Mesenteric fat pad (tissue), 1 donor: ENCODE measurements around the gene LUZP4. TPM values are rescaled to one million over a fixed set of nuclear protein-coding genes. Genes with fewer than 3 reads are reported as not detected.
"Not testable (repeated sequence)": the region's sequence is repeated elsewhere in the genome, so short reads cannot be mapped to it uniquely, and the experiment has no call there.

Experiments used
- DNase-seq: peaks from one replicate; pipeline ENCODE4 v3.0.0-alpha.2; 2020; ENCODE audit warnings: low spot score
- total RNA-seq: library from RNA; stranded (reverse); fragmentation: NEBNext Ultra II Directional; extraction: Animal tissue kit (Norgen Biotek cat#: 25700); gene quantifications from one replicate; pipeline ENCODE4 v1.2.1, GENCODE V29; 2021
- donor health status: DM: yes; HTN: yes; CAD: no.

The LUZP4 gene
- total RNA-seq, 1 donor from 2014 or later = not detected

DNA sequence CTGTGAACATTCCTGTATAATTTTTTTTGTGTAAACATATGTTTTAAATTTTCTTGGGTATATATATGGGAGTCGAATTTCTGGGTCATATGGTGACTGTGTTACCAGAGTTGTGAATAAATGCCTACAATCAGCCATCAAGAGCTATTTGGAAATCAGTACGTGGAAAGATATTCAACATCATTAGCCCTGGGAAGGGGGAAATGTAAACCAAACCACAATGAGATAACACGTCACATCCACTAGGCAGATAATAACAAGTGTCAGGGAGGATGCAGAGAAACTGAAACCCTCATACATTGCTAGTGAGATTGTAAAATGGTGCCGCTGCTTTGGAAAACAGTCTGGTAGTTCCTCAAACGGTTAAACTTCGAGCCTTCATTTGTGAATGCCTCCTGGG lies 43.9 kb downstream of the LUZP4 start:
- DNase-seq = no peak

DNA sequence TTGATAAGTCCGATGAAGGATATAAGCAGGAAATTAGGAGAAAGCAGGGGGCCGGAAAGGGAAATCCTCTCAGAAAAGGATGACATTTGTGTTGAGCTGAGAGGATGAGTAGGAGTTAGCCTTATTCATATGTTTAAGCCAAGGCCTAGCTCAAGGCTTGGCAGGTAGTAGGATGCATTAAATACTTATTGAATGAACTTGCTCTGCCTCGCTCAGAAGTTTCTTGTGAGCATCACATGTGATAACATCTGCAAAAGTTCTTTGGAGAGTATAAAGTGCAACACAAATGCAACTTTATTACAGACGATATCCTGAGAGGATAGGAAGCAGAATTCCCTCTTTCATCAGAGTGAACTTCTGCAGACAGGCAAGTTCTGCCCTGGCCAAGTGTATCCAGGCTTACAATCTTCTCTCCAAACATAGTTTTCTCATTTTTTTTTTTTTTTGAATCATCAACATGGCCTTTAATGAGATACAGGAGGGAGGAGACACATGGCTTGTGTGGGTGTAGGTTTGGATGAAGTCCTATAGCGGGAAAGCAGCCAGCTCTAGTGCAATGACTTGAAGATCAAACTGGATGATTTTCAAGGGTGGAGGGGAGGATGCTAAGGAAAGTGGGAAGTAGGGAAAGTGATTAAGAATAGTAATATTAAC lies 48.1 kb downstream of the LUZP4 start:
- no peak for DNase-seq

DNA sequence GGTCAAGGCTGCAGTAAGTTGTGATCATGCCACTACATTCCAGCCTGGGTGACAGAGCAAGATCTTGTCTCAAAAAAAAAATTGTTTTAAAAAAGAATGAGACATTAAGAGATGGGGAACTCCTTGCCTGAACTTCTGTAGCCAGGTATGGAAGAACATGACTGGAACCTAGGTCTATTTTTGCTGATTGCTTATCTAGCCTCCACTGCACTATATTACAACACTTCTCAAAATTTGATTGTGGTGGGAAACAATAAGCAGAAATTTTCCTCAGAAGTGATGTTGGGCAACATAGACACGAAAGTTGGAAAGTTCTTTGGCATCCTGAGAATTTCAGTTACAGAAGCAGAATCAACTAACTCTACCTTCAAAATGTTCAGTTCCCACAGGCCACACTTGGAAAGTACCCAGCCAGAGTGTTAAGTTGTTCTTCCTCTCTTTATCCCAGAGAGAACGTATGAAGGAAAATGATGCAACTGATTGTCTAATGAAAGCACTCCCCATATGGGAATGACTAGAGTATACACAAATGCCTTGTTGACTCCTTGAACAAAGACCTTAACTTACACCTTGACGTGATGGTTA lies 50.0 kb downstream of the LUZP4 start:
- DNase-seq = no peak

DNA sequence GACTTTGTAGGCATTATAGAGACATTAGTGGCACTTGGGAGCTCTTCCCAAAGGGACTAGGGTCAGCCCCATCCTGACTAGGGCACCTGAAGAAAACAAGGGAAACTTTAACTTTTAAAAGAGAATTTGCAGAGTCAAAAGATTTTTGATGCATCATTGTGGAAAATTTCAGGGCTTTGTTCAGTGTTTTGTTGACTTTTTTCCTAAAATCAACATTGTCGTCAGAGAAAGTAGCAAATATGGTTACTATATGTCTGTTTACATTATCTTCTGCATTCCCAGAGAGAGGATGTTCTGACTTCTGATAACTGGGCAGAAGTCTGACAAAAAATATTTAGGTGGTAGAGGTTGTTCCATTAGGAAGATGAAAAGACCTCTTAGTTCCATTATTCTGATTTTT lies 51.9 kb downstream of the LUZP4 start:
- no peak for DNase-seq

DNA sequence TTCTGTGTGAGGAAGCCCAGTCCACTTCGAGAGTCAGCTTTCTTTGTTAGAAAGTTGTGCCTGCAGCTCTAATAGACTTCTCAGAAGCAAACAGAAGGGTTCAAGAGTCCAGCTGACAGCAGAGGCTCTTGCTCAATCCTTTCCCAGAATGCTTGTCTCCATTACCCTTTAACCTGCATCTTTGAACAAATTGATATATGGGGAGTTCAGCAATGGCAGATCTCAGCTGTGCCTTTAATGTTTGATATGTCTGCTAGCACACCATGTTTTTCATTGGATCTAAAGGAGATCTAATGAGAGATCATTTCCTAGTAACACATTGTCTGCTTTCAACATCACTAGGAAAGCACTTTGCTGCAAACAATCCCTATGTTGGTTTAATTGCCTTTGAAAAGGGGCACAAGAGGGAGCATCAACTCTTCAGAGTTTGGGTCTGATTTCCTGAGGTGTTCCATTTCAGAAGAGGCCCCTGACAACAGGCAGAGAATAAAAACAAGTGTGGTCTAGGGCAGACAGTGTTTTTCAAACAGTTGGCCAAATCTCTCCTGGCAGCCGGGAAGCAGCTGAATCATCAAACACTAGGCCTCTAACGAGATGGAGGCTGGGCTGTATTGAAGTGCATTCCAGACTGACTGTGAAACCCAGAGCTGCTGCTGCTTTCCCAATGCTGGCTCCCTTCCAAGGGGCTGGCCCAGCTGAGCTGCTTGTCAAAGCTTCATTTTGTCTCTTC lies 55.5 kb downstream of the LUZP4 start:
- no peak for DNase-seq

DNA sequence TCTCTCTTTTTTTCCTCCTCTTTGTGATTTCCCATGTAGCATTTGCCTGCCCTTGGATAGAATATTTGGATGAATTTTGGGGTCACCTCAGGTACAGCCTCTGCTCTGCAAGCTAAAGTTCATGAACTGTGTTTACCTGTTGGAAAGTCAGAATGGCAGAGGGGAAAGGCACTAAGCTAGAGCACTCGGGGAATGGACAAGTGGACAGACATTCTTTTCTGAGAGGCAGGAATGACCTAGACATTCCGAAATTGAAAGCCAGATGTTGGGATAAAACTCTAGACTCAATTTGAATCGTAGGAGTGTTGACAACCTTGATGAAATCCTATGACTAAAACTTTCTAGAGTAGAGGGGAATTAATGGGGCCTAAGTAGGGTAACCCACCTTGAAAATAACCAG lies 56.1 kb downstream of the LUZP4 start:
- DNase-seq = no peak

DNA sequence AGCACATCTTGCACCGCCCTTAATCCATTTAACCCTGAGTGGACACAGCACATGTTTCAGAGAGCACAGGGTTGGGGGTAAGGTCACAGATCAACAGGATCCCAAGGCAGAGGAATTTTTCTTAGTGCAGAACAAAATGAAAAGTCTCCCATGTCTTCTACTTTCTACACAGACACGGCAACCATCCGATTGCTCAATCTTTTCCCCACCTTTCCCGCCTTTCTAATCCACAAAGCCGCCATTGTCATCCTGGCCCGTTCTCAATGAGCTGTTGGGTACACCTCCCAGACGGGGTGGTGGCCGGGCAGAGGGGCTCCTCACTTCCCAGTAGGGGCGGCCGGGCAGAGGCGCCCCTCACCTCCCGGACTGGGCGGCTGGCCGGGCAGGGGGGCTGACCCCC lies 57.2 kb downstream of the LUZP4 start:
- not testable (repeated sequence) for DNase-seq

DNA sequence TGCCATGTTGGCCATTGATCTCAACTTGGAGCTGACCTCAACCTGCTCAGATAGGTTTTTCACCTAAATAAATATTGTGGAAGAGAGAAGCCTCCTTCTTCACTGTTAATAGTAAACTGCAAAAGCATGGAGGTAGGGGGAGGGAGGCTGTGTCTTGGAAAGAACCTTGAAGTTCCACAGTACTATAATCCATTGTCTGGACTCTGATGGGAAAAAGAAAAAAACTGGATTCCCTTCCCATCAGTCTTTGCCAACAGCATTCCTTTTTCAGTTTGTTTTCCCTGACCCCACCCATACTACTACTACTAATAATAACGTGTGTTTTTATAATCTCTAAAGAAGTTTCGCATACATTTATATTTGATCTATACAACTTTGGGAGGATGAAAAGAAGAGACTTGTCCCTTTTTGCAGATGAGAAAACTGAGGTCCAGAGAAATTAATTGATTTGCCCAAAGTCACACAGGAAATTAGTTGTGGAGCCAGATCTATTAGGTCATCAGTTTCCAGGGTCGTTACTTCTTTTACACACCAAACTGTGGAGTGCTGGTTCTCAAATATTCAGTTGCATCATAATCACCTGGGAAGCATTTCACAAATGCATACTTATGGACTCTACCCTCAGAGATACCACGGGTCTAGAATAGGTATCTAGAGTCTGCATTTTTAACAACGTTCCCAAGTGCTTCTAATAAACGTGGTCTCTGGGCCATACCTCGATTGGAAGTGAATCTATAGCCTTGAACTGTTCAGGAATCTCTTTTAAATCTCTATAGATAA lies 59.1 kb downstream of the LUZP4 start:
- DNase-seq = no peak

DNA sequence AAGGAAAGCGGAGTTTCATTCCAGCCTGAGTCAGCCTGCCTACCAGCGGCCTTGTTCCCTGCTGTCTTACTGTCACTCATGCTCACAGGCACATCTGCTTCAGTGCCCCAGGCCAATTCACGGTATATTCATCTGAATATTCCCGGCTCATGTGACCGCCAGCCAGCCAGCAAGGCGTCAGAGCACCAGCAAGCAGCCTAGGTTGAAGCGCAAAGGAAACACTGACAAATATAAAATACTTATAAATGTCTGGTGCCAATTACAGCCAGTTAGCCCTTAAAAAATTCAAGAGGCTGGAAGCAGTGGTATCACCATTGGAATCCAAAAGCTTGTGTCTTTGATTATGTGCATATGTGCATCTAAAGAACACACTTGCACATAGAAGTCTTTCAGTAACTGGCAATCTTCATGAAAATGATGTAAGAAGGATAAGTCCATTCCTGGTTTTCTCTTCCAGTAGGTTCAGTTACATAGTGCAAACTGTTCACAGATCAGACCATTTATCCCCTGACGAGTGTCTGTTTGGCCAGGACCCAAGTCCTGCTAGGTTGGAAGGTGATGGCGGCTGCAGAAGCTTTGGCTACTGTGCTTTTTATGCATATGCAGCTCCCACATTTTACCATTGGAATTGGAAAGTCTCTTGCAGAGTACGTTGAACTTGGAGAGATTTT lies 61.3 kb downstream of the LUZP4 start:
- DNase-seq = no peak

DNA sequence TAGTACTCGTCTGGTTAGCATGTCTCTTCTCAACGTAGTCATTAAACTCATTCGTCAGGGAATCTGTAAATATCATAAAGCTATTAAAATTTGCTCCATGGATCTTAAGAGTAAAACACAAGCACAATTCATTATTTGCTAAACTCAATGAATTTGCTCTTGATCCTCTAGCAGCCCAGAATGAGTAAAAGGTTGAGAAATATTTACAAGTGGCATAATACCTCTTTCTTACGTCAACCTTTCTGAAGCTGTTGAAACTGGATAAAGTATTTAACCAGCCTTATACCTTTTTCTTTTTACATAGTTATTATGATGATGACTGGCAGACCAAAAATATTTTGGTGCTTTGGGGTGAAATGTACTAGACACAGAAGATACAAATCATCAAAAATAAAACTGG lies 66.9 kb downstream of the LUZP4 start:
- no peak for DNase-seq

Other genes with a start within 250 kb of the LUZP4 start
- not detected for gene RBMXL3, start 100.3 kb upstream of the LUZP4 start, total RNA-seq
- gene LRCH2, start 55.6 kb upstream of the LUZP4 start, total RNA-seq = 2.6 TPM